HUDEP-2 (cell line): Measurements from ENCODE around the gene ADCY9.
"Not testable (repeated sequence)": the region's sequence is repeated elsewhere in the genome, so short reads cannot be mapped to it uniquely, and the experiment has no call there.

Source experiments
- DNase-seq, 76 experiments: peaks; one replicate each; lab custom pipeline; 2025; ENCODE audit not compliant: unreplicated experiment in 76 of 76; lab: John Stamatoyannopoulos, UW

The ADCY9 gene

GRCh38 chr16:4116325-4117249 is at the start of gene ADCY9:
TSS of gene ADCY9 (minus strand) at chr16:4116442. CDS start at chr16:4115442, 1,000 bp downstream.
- peak in 29 of 76 experiments; percentile 5 to 51 (median 20) for DNase-seq

GRCh38 chr16:4160658-4161430 is 44.6 kb upstream of the ADCY9 start:
- no peak for DNase-seq

GRCh38 chr16:4159726-4160125 is 43.5 kb upstream of the ADCY9 start:
- DNase-seq = no peak

- no peak for DNase-seq
Observed at GRCh38 chr16:4158143-4159093, 42.2 kb upstream of the ADCY9 start.

- no peak for DNase-seq
Observed at GRCh38 chr16:4157376-4157825, 41.2 kb upstream of the ADCY9 start.

- DNase-seq = not testable (repeated sequence)
Observed at GRCh38 chr16:4156503-4156902, 40.3 kb upstream of the ADCY9 start.

GRCh38 chr16:4153364-4153763 is 37.1 kb upstream of the ADCY9 start:
- DNase-seq = not testable (repeated sequence)

GRCh38 chr16:4152267-4152666 is 36.0 kb upstream of the ADCY9 start:
- DNase-seq = no peak

- no peak for DNase-seq
Observed at GRCh38 chr16:4147236-4147635, 31.0 kb upstream of the ADCY9 start.

- no peak for DNase-seq
Observed at GRCh38 chr16:4142268-4142667, 26.0 kb upstream of the ADCY9 start.

GRCh38 chr16:4141604-4142003 is 25.4 kb upstream of the ADCY9 start:
- DNase-seq = no peak

- no peak for DNase-seq
Observed at GRCh38 chr16:4140652-4141051, 24.4 kb upstream of the ADCY9 start.

GRCh38 chr16:4139968-4140367 is 23.7 kb upstream of the ADCY9 start:
- no peak for DNase-seq

GRCh38 chr16:4138713-4139112 is 22.5 kb upstream of the ADCY9 start:
- no peak for DNase-seq

- DNase-seq = no peak
Observed at GRCh38 chr16:4137438-4137837, 21.2 kb upstream of the ADCY9 start.

- DNase-seq = no peak
Observed at GRCh38 chr16:4136229-4136813, 20.1 kb upstream of the ADCY9 start.

- no peak for DNase-seq
Observed at GRCh38 chr16:4135537-4135936, 19.3 kb upstream of the ADCY9 start.

GRCh38 chr16:4133897-4134372 is 17.7 kb upstream of the ADCY9 start:
- no peak for DNase-seq

- DNase-seq = no peak
Observed at GRCh38 chr16:4131621-4132020, 15.4 kb upstream of the ADCY9 start.
